Measurements from ENCODE around the gene OCIAD1.

DNA sequence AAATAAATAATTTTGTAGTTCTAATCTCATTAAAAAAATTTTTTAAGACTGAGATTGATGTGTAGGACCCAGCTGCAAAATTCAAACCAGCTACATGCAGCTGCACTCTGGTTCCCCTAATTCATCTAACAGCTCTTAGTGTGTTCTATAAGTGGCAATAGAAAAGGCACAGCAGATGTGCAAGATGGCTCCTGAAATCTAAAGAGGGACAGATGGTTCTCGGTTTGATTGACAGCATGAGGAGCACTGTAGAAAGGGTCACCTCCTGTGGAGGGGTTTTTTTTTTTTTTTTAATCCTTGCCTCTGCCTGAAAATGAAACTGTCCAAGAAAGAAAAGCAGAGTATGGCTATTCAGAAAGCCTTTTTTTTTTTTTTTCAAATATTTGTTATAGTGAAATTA lies 16.9 kb upstream of the OCIAD1 start:
- TF ChIP-seq CTCF (IDR thresholded peaks at IDR 0.05 in 2 of 3, conservative IDR thresholded peaks at IDR 0.05 in 1 of 3; ENCODE audit: control insufficient read depth in 2 of 3, extremely low read depth in 1 of 3, insufficient read depth in 1 of 3, low read depth in 3 of 3, low read length in 3 of 3) = no peak
- TF ChIP-seq POLR2AphosphoS5 (IDR thresholded peaks at IDR 0.05; ENCODE audit: low read length) = no peak
- TF ChIP-seq, protein P1, sequence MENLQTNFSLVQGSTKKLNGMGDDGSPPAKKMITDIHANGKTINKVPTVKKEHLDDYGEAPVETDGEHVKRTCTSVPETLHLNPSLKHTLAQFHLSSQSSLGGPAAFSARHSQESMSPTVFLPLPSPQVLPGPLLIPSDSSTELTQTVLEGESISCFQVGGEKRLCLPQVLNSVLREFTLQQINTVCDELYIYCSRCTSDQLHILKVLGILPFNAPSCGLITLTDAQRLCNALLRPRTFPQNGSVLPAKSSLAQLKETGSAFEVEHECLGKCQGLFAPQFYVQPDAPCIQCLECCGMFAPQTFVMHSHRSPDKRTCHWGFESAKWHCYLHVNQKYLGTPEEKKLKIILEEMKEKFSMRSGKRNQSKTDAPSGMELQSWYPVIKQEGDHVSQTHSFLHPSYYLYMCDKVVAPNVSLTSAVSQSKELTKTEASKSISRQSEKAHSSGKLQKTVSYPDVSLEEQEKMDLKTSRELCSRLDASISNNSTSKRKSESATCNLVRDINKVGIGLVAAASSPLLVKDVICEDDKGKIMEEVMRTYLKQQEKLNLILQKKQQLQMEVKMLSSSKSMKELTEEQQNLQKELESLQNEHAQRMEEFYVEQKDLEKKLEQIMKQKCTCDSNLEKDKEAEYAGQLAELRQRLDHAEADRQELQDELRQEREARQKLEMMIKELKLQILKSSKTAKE (IDR thresholded peaks at IDR 0.05; ENCODE audit: low read depth, poor library complexity, severe bottlenecking) = no peak
- TF ChIP-seq TBL1XR1 (IDR thresholded peaks at IDR 0.05; ENCODE audit: low read depth, low read length) = no peak
- TF ChIP-seq SIX5 (IDR thresholded peaks at IDR 0.05; ENCODE audit: low read depth, low read length, severe bottlenecking) = no peak
- no peak for TF ChIP-seq ZNF274 (IDR thresholded peaks at IDR 0.05; ENCODE audit: insufficient read depth, insufficient read length)
- TF ChIP-seq ZNF592 (IDR thresholded peaks at IDR 0.05) = no peak
- no peak for TF ChIP-seq TAF1 (IDR thresholded peaks at IDR 0.05; ENCODE audit: borderline replicate concordance, low read depth, low read length)
- TF ChIP-seq SIN3A (IDR thresholded peaks at IDR 0.05; ENCODE audit: low read depth, low read length) = no peak

Data from GM12878 (cell line).